Measurements from ENCODE around the gene LIMCH1. TPM values are rescaled to one million over a fixed set of nuclear protein-coding genes. Genes with fewer than 3 reads are reported as not detected.
A peak's percentile ranks its signal among the peaks of the same experiment; 100 is the strongest.

Gene LIMCH1
- total and polyA plus RNA-seq, 10 donors: 14.4 to 434 (median 212) TPM

- peaks cover 0 to 34% (median 0%) of the 10 kb centered on the region in 6 donors for H3K36me3 ChIP-seq
- TF ChIP-seq POLR2A (IDR thresholded peaks at IDR 0.05) (no peak), POLR2AphosphoS5 (IDR thresholded peaks at IDR 0.05) (peak in 2 of 3 donors; percentile 48 to 71), CTCF (IDR thresholded peaks at IDR 0.05 in 8 of 11, conservative IDR thresholded peaks at IDR 0.05 in 3 of 11) (peak in 8 of 11 experiments; percentile 13 to 55 (median 38))
- H3K27ac ChIP-seq: no peak overlapping the region
- H3K27me3 ChIP-seq (replicated peaks in 1 of 7): peaks cover 0 to 45% (median 8%) of the 10 kb centered on the region in 7 donors
- H3K9me3 ChIP-seq: no peaks in the 10 kb centered on the region
- peaks cover 0 to 27% (median 2%) of the 10 kb centered on the region in 6 donors for H3K4me1 ChIP-seq
- no peak for DNase-seq
- WGBS, 5 donors: 26 to 42% (median 32%) methylated on average over 40 to 41 of the region's 41 CpGs
- no peak overlapping the region for H3K4me3 ChIP-seq
- intact Hi-C loops (cut with DNase I; ENCODE audit: low total_unique reads): no loop called here
These were observed 106.4 kb downstream of the LIMCH1 start for GRCh38 chr4:41644288-41644914.

GRCh38 chr4:41644915-41645295, 106.9 kb downstream of the LIMCH1 start:
- no peak overlapping the region for H3K4me3 ChIP-seq
- DNase-seq: no peak
- H3K27ac ChIP-seq: no peak overlapping the region
- no peak for TF ChIP-seq CTCF (IDR thresholded peaks at IDR 0.05 in 8 of 11, conservative IDR thresholded peaks at IDR 0.05 in 3 of 11)
- TF ChIP-seq POLR2A (IDR thresholded peaks at IDR 0.05): no peak
- no peak for TF ChIP-seq POLR2AphosphoS5 (IDR thresholded peaks at IDR 0.05)
- peaks cover 0 to 27% (median 2%) of the 10 kb centered on the region in 6 donors for H3K4me1 ChIP-seq
- peaks cover 0 to 34% (median 0%) of the 10 kb centered on the region in 6 donors for H3K36me3 ChIP-seq
- WGBS, 5 donors: 87 to 94% (median 91%) methylated on average over 6 of the region's 6 CpGs
- H3K27me3 ChIP-seq (replicated peaks in 1 of 7): peaks cover 0 to 45% (median 8%) of the 10 kb centered on the region in 7 donors
- intact Hi-C loops (cut with DNase I; ENCODE audit: low total_unique reads): no loop called here
- no peaks in the 10 kb centered on the region for H3K9me3 ChIP-seq

- Histone ChIP-seq H3K27me3 (replicated peaks in 1 of 7) (peaks cover 0 to 45% (median 8%) of the 10 kb centered on the region in 7 donors), H3K4me1 (peaks cover 0 to 27% (median 2%) of the 10 kb centered on the region in 6 donors), H3K4me3 (no peak overlapping the region), H3K27ac (no peak overlapping the region), H3K9me3 (no peaks in the 10 kb centered on the region), H3K36me3 (peaks cover 0 to 42% (median 0%) of the 10 kb centered on the region in 6 donors)
- DNase-seq: no peak
- 45 to 68% (median 55%) methylated on average over 5 of the region's 5 CpGs for WGBS, 5 donors
- TF ChIP-seq POLR2A (IDR thresholded peaks at IDR 0.05): no peak
- no peak for TF ChIP-seq CTCF (IDR thresholded peaks at IDR 0.05 in 8 of 11, conservative IDR thresholded peaks at IDR 0.05 in 3 of 11)
- TF ChIP-seq POLR2AphosphoS5 (IDR thresholded peaks at IDR 0.05): no peak
- intact Hi-C loops (cut with DNase I; ENCODE audit: low total_unique reads): no loop called here
These were observed 107.9 kb downstream of the LIMCH1 start for GRCh38 chr4:41645728-41646390.

- intact Hi-C loops (cut with DNase I; ENCODE audit: low total_unique reads): no loop called here
- Histone ChIP-seq H3K27me3 (replicated peaks in 1 of 7) (peaks cover 0 to 45% (median 8%) of the 10 kb centered on the region in 7 donors), H3K27ac (no peak overlapping the region), H3K36me3 (peaks cover 0 to 52% (median 0%) of the 10 kb centered on the region in 6 donors), H3K4me1 (peaks cover 0 to 27% (median 2%) of the 10 kb centered on the region in 6 donors), H3K4me3 (no peak overlapping the region), H3K9me3 (no peaks in the 10 kb centered on the region)
- 36 to 65% (median 52%) methylated on average over 1 of the region's 1 CpG for WGBS, 5 donors
- DNase-seq: no peak
- no peak for TF ChIP-seq CTCF (IDR thresholded peaks at IDR 0.05 in 8 of 11, conservative IDR thresholded peaks at IDR 0.05 in 3 of 11)
- TF ChIP-seq POLR2AphosphoS5 (IDR thresholded peaks at IDR 0.05): no peak
- TF ChIP-seq POLR2A (IDR thresholded peaks at IDR 0.05): no peak
These were observed 108.9 kb downstream of the LIMCH1 start for GRCh38 chr4:41646862-41647261.
